HG03097 (cell line): ENCODE data around the gene C6orf89.

Experiments used
- ATAC-seq: cut with Tn5 transposase; IDR thresholded peaks from one replicate; pipeline ENCODE4 v1.9.1; 2021; ENCODE audit not compliant: unreplicated experiment, low FRiP score

The C6orf89 gene

DNA sequence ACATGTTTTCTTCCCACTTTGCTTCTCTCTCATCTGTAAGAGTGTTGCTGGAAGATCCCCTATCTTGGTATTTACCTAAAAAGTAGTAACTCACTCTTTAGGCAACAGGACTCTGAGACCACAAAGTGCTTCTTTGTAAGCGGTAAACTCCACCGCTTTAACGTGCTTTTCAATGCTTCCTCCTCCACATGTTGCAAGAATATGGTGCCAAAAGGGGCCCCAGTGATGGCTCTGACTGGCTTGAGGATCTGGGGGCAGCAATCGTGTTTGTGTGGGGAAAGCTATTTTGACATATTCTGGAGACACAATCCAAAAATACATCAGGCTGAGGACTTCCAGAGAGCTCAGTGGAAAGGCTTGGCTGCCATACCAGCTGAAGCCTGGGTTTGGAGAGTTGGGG, 34.1 kb upstream of the C6orf89 start:
- no peak for ATAC-seq

DNA sequence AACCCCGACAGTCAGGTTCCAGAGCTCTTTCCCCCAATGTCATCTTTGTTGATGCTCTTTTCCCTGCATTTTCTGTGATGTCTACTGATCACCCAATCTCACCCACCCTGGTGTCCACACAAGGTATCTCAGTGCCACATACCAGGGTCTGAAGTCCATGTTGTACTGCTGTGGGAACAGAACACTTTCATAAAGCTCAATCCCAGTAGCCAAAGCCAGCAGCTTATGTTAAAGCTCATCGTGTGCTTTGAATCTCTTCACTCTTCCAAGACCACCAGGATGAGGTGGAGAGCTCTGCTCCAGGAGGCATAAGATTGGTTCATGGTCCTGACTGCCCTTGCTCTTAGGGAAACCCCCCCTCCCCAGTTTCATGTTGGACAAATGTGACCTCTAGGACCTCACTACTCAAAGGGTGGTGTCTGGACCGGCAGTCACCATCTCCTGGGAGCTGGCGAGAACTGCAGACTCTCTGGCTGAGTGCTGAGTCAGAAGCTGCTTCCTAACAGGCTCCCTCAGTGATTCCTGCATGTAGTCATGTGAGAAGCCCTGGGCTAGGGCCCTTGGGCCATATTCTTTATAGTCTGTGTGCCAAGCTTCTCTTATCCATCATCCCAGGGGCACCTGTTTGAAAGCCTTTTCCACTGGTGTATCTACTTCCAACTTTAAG, 33.1 kb upstream of the C6orf89 start:
- no peak for ATAC-seq

DNA sequence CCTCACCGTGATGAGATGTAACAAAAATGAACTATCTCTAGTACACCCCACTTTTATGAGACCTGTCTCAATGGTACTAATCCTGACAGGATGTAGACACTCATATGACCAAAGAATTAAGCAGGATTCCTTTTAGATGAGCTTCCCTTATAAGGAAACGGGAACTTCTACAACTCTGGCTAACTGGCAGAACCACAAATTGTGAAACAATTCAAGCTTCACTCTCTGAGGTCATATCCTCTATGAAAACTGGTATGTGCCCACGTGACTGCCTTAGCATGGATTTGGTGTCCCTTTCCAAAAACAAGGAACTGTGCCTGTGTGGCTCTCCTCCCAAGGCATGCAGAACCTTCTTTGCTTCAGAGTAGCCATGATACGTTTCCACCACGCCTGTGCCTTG, 32.4 kb upstream of the C6orf89 start:
- no peak for ATAC-seq

DNA sequence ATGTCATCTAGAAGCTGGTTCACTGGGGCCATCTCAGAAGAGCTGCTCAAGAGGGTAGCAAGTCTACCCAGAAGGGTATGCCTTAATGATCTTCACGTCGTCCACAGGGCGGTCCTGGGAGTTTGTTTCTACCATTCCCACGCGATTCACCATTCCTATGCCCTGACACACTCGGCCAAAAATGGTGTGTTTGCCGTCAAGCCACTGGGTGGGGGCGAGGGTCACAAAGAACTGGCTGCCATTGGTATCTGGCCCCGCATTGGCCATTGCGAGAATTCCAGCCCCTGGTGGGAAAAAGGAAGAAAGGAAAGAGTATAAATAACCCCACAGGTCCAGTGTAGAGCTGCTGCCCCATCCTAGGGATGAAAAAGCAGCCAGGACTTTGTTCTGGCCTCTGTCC, 30.0 kb upstream of the C6orf89 start:
- no peak for ATAC-seq

DNA sequence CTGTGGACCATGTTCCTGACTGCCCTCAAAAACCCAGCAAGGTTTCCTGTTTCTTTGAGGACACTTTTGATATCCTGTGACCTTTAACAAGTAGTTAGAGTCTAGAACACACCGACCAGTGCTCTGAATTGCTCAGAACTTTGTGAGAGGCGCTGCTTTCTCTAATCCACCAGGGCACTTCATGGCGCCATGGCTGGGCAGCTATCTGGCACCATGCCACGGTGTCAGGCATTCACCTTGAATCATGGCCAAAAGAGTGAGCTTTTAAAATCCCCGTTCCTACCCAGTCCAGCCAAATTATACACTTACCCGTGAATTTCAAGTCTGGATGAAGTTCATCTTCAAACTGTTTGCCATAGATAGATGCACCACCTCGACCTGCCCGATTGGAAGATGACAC, 29.5 kb upstream of the C6orf89 start:
- ATAC-seq = no peak

DNA sequence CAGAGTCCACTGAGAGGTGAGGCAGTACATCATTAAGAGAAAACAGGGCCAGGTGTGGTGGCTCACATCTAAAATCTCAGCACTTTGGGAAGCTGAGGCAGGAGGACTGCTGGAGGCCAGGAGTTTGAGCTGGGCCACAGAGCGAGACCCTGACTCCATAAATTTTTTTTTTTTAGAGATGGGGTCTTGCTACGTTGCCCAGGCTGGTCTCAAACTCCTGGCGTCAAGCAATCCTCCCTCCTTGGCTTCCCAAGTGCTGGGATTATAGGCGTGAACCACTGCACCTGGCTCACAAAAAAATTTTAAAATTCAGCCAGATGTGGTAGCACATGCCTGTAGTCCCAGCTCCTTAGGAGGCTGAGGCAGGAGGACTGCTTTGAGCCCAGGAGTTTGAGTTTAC, 28.4 kb upstream of the C6orf89 start:
- no peak for ATAC-seq

DNA sequence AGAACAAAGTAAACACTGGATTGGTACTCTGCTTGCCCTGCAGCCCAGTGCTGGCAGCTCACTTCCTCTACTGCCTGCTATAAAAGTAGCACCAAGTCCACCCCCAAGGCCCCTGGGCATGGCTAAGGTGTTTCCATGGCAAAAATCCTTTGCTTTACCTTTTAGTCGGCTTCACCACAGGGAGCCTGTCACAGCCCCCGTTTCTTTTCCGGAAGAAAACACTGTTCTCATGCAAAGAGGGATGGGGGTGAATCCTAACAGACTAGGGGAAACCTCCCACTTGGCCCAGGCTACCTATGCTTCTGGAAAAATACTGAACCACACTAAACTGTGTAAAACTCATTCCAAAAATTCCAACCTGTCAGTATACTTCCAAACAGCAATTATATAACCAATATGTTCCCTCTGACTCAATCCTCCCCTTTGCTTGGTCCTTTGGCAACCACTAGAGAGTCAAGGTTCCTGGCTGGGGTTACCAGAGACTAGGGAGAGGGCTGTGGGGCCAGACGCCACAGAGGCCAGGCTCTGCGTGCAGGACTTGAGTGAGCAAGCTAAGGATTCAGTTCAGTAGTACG, 27.3 kb upstream of the C6orf89 start:
- no peak for ATAC-seq

DNA sequence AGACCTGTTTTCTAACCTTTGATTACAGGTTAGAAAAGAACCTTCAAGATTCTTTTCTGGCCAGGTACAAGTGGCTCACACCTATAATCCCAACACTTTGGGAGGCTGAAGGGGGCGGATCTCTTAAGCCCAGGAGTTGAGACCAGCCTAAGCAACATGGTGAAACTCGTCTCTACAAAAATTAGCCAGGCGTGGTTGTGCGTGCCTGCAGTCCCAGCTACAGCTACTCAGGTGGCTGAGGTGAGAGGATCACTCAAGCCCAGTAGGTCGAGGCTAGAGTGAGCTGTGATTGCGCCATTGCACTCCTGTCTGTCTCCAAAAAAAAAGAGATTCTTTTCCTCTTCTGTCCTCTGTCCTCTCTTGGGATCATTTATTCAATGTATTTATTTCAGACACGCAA, 25.6 kb upstream of the C6orf89 start:
- ATAC-seq = no peak

DNA sequence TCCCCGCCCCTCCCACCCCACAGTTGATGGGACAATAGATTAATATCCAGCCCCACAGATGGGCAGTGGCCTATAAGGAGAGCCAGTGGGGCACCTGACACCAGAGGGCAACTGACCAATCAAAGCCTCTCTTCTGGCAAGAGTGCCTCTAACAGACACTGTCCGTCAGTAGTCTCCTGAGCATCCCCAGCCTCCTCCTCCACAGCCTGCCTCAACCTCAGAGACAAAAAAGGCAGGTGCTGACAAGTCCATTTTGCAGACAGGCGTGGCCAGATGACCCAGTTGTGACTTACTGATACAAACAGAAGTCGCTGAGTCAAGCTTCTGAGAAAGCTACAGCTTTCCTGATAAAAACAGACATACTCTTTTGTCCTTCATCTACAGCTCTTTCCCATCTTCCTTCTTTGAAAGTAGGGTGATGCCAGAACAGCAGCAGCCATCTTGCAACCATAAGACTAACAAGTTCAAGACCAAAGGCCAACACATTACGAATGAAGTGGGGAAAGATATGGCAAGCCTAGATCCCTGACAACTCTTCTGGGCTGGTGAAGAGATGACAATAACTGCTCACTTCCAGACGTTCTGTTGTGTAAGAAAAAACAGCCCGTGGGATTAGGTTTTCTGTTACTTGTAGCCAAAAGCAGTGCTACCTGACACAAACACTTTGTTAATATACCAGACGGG, 23.4 kb upstream of the C6orf89 start:
- no peak for ATAC-seq

DNA sequence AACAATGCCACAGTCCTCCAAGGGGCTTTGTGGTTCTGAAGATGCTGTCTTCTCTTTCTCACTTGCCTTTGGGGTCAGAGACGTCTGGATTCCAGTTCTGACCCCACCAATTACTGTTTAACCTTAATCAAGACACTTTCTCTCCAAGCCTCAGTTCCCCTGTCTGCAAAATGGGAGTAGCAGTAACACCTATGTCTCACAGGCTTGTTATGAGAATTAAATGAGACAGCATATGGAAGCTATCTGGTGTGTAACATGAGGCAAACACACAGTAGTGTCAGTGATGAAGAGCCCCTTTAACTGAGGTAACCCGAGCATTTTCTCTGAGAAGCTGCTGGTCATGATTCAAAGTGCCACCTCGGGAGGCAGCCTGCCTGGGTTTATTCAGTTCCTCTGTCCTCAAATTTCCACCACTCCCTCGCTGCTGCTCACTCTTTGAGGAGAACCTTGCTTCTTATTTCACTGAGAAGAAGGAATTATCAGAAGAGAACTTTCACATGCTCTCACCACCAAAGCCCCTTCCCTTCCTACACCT, 22.8 kb upstream of the C6orf89 start:
- ATAC-seq = no peak

DNA sequence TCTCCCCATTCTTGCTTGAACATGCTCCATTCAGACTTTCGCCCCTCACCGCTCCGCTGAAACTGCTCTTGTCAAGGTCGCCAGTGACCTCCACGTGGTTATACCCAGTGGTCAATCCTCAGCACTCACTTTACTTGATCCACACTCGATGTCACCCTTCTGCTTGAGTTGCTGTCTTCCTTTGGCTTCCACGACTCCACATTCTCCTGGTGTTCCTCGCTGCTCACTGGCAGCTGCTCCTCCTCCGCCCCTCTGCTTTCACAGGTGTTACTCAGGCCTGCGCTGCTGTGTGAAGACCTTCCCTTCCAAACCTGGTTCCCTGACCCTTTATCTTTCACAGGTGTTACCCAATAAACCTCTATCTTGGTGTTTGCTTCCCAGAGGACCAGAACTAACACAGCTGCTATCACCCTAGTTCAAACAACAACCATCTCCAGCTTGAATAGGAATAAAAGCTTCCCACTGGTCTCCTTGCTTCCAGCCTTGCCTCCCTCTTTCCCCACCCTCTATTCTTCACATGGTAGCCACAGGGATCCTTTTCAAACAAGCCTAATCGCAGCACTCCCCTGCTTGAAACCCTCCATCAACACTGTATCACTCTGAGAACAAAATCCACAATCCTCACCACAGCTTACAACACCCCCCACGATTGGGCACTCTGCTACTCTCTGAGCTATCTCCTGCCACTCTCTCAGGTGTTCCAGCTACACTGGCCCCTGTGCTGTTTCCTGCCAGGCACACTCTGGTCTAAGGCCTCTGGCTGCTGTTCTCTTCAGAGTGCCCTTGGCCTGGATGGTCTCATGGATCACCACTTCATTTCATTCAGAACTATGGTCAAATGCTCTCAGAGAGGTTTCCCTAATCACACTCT, 21.8 kb upstream of the C6orf89 start:
- ATAC-seq = no peak

DNA sequence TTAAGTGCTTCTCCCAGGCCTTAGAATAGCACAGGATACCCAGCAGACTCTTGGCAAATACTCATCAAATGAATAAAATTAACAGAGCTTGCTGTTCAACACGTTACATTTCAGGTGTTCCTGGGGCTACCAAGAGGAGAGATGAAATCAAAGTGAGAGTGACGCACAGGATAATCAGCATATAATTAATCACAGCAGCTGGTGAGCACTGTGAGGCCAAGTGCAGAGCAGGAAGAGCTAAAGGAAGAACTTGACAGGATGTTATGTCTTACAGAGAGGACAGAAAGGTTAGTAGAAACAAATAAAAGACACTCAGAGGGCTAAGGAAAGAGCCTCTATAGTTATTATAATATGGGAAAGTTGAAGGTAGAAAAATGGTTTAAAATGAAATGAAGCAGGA, 19.9 kb upstream of the C6orf89 start:
- no peak for ATAC-seq

DNA sequence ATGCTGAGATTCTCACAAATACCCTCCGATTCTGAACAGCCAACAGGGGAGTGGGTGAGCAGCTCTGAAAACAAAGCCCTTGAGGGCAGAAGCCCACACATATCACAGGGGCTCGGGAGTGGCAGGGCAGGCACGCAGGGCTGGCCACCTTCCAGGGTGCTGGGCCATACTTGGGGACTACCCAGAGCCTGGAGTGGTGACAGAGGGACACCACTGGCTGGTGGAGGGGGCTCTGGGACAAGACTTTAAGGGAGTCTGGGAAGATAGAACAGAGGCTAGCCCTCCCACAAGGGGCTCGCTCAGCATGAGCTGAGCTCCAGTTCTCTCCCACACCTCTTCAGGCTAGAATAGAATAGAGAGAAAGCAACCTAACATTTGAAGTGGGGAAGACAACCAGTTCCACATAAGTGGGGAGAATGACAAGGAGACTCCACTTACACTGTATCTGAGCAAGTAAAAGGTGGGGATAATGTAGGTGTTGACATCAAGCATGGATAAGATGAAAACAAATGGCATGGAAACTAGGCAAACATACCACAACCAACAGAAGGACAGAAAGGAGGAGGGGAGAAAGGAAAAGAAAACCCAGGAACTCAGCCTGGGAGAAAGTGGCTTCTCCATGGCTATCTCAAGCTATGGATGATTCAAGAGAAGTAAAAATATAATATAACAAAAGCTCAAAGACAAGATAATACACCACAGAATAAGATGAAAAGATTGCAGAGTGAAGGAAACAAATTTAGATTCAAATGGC, 18.1 kb upstream of the C6orf89 start:
- ATAC-seq = no peak

DNA sequence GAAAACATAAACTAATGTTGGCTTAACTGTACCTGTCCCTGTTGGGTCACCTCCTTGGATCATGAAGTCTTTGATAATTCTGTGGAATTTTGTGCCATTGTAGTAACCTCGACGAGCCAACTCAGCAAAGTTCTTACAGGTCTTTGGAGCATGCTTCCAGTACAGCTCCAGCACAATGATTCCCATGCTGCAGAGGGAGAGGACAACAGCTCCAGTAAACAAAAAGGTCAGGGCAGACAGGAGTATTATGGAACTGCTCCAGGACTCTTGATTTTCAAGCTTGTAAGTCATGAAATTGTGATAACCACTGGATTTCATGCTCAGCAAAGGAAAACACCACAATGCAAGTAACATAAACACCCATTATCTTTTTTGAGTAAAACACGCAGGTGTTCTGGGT, 14.1 kb upstream of the C6orf89 start:
- ATAC-seq = no peak

DNA sequence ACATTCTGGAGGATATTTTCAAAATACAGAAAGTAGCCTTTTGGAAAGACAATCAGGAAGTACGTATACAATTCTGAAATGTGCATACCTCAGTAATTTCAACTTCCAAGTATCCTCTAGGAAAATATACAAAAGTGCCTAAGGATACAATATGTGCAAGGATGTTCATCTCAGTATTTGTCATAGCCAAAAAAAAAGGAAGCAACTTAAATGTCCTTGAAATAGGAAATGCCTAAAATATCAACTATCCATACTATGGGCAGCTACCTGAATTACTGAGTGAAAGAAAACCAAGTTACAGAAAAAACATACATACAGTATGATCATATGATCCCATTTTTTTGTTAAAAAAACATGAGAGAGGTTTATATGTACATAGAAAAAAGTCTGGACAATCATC, 12.6 kb upstream of the C6orf89 start:
- no peak for ATAC-seq

DNA sequence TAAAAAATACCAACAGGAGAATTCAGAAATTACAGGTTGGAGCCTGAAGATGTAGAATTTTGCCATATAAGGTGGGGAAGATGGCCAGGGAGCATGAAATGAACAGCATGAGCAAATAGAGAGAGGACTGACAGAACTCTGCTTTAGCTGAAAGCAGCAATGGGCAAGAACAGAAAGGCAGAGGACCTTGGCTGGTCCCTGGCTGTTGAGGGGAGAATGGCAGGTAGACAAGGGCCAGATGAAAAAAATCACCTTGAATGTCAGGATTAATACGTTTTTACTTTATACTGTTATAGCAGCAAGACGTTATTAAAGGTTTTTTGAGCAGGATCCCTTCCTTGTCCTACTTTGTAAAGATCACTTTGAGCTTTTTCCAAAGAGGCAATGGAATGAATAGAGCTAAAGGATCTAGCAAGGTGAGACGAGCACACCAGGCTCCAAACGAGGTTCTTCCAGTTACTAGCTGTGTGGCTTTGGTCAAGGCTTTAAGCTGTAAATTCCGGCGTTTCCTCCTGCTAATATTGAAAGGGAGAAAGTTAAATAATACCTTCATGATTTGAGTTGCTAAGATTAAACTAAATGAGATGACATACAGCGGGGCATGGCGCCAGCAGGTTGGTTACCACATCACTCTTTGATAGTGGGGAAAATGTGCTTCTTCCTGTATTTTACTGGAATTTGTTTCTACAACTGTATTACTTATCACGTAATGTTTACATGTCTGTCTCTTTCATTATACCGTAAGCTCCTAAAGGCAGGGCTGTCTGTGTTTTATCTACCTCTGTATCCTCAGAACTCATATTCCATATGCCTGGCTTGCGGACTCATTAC, 11.9 kb upstream of the C6orf89 start:
- no peak for ATAC-seq

DNA sequence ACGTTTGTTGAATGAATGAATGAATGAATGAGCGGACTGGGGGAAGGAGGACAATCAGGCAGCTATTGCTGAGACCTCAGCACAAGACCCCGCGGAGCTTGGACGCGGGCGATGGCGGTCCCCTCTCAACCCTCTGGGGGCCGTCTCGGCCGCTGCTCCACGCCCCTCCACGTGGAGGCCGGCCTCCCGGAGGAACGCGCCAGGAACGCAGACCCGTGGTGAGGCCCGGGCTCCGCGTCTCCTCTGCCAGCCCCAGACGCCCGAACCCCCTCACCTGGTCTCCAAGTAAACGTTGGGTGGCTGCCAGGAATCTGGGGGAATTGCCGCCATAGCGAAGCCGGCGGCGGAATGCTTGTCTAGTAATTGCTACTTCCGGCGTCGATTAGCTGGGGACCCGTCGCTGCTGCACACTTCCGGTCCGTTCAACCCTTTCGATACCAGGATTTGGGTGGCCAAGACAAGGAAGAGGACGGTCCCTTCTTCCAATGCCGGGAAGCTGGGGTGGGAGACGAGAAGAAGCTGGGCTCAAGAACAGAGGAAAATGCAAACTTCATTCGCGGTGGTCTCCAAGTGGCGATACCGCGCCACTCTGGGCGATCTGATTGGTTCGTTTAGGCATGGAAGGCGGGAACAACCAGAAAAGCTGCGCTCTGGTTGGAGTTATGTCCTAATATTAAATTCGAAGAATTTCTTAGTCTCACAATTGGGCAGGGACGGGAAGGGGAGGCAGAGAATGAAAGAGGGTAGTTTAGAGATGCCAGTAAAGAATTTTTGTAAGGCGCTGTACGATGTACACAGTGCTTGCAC, 11.1 kb upstream of the C6orf89 start, which contains the start of gene PPIL1:
PPIL1 (minus strand) TSS at position 361 of the 807 bp plus-strand sequence; CDS start at position 330, 31 bp downstream.
- ATAC-seq = peak; percentile 60

DNA sequence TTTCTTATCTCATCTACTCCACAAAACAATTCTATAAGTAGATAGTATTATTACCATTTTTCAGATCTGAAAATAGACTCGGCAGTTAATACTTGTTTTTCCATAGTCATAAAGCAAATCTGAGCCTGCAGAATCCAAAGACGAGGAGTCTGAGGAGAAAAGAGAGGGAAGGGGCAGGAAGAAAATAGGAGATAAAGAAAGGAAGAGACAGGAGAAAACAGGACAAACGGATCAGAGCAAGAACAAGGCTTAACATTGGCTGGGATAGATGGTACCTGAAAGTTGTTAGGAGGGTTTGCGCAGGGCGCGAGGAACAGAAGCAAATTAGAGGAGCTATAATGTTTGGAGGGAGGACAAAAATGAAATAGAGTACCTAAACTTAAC, 10.5 kb upstream of the C6orf89 start:
- no peak for ATAC-seq

DNA sequence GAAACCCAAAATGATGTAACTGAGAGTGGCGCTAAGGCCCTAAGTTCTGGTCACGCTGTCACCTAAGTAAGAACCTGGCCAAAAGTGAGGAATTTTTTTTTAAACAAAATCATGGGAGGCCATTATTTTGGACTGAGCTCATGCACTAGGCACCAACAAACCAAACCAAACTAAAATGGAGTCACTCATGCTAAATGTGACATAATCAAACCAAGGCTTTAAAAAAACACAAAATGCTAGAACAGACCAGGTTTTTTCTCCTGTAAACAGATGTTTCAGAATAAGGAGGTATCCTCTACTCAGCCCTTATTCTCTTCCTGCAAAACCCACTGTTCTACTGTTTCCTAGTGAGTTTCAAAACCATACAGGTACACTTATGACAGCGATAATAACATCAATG, 1.1 kb upstream of the C6orf89 start:
- ATAC-seq = no peak
